GM21360 (cell line): Measurements from ENCODE around the gene STK4.

ENCODE experiments used
- ATAC-seq: cut with Tn5 transposase; IDR thresholded peaks from one replicate; pipeline ENCODE4 v1.9.1; 2021; ENCODE audit warnings: mild to moderate bottlenecking, moderate library complexity; ENCODE audit not compliant: unreplicated experiment

STK4 gene

GRCh38 chr20:45104786-45105185 lies 138.5 kb downstream of the STK4 start:
- no peak for ATAC-seq

GRCh38 chr20:45105317-45105716 lies 139.0 kb downstream of the STK4 start:
- no peak for ATAC-seq

- no peak for ATAC-seq
Observed at GRCh38 chr20:45109634-45110033, 143.3 kb downstream of the STK4 start.

- no peak for ATAC-seq
Observed at GRCh38 chr20:45110301-45110700, 144.0 kb downstream of the STK4 start.

- no peak for ATAC-seq
Observed at GRCh38 chr20:45111285-45111684, 145.0 kb downstream of the STK4 start.

GRCh38 chr20:45111799-45112471 lies 145.6 kb downstream of the STK4 start:
- no peak for ATAC-seq

GRCh38 chr20:45112754-45113153 lies 146.4 kb downstream of the STK4 start:
- ATAC-seq, result no peak

- no peak for ATAC-seq
Observed at GRCh38 chr20:45113865-45114264, 147.6 kb downstream of the STK4 start.

- no peak for ATAC-seq
Observed at GRCh38 chr20:45114465-45115385, 148.4 kb downstream of the STK4 start, which contains the start of gene WFDC5. WFDC5 (minus strand) TSS chr20:45115174; CDS start chr20:45115083, 91 bp downstream.

- no peak for ATAC-seq
Observed at GRCh38 chr20:45115386-45115774, 149.1 kb downstream of the STK4 start.

- no peak for ATAC-seq
Observed at GRCh38 chr20:45115829-45116228, 149.5 kb downstream of the STK4 start.

- no peak for ATAC-seq
Observed at GRCh38 chr20:45117581-45117980, 151.3 kb downstream of the STK4 start.

GRCh38 chr20:45118028-45118427 lies 151.7 kb downstream of the STK4 start:
- ATAC-seq, result no peak

GRCh38 chr20:45119556-45120266 lies 153.4 kb downstream of the STK4 start:
- ATAC-seq, result no peak

- no peak for ATAC-seq
Observed at GRCh38 chr20:45121388-45121787, 155.1 kb downstream of the STK4 start.

- no peak for ATAC-seq
Observed at GRCh38 chr20:45124365-45124764, 158.1 kb downstream of the STK4 start, which contains the start of gene WFDC12. WFDC12 (minus strand) TSS chr20:45124465; CDS start chr20:45124447, 18 bp downstream.

- ATAC-seq, result no peak
Observed at GRCh38 chr20:45128099-45128498, 161.8 kb downstream of the STK4 start.
